ENCODE data around the gene KLRC4.
"Not testable (repeated sequence)": the region's sequence is repeated elsewhere in the genome, so short reads cannot be mapped to it uniquely, and the experiment has no call there.

DNA sequence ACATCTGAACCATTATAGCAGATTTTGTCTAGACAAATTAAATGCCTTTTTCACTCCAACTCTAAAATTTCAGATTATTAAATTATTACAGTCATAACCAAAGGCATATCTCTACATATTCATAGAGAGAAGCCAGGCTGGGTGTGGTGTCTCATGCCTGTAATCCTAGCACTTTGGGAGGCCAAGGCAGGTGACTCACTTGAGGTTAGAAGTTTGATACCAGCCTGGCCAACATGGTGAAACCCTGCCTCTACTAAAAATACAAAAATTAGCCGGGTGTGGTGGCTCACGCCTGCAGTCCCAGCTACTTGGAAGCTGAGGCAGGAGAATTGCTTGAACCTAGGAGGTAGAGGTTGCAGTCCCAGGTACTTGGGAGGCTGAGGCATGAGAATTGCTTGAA is 30.8 kb downstream of the KLRC4 start:
- TF ChIP-seq, protein P1, sequence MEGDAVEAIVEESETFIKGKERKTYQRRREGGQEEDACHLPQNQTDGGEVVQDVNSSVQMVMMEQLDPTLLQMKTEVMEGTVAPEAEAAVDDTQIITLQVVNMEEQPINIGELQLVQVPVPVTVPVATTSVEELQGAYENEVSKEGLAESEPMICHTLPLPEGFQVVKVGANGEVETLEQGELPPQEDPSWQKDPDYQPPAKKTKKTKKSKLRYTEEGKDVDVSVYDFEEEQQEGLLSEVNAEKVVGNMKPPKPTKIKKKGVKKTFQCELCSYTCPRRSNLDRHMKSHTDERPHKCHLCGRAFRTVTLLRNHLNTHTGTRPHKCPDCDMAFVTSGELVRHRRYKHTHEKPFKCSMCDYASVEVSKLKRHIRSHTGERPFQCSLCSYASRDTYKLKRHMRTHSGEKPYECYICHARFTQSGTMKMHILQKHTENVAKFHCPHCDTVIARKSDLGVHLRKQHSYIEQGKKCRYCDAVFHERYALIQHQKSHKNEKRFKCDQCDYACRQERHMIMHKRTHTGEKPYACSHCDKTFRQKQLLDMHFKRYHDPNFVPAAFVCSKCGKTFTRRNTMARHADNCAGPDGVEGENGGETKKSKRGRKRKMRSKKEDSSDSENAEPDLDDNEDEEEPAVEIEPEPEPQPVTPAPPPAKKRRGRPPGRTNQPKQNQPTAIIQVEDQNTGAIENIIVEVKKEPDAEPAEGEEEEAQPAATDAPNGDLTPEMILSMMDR (conservative IDR thresholded peaks at IDR 0.05; ENCODE audit: low read depth, low read length): not testable (repeated sequence)
- not testable (repeated sequence) for TF ChIP-seq EZH2 (IDR thresholded peaks at IDR 0.05; ENCODE audit: low read length, unreplicated experiment); EZH2phosphoT487 (IDR thresholded peaks at IDR 0.05; ENCODE audit: borderline replicate concordance, low read length)

All from PC-3 (cell line).